WTC11 (cell line): ENCODE measurements around the gene CBFA2T2. TPM values are rescaled to one million over a fixed set of nuclear protein-coding genes. Genes with fewer than 3 reads are reported as not detected.
A peak's percentile ranks its signal among the peaks of the same experiment; 100 is the strongest.

Experiments
- ATAC-seq: fragments of 200-7000 bp; cut with Tn5 transposase; 2 replicates; pipeline ENCODE4 v1.10.0; 2021; ENCODE audit warnings: mild to moderate bottlenecking, moderate library complexity
- CTCF ChIA-PET: fragments of 300-600 bp; sonication (Branson Sonifier 250); formaldehyde crosslinking; loops from one replicate; lab custom pipeline; 2021; ENCODE audit warnings: antibody characterized with exemption; lab: Charles Lee
- POLR2A ChIA-PET: fragments of 350-600 bp; sonication (Branson Sonifier 250); formaldehyde crosslinking; loops from one replicate; lab custom pipeline; 2021; ENCODE audit warnings: antibody characterized with exemption; lab: Charles Lee
- DNase-seq: peaks from one replicate; pipeline ENCODE4 v3.0.0; 2021; ENCODE audit warnings: low spot score
- H3K27ac Mint-ChIP-seq: 2 replicates; pipeline ENCODE4 v1.8.0; 2021; ENCODE audit warnings: mixed read lengths
- H3K27me3 Mint-ChIP-seq: 2 replicates; pipeline ENCODE4 v1.8.0; 2021; ENCODE audit warnings: low read depth, mild to moderate bottlenecking, moderate library complexity, mixed read lengths
- H3K36me3 Mint-ChIP-seq: 2 replicates; pipeline ENCODE4 v1.8.0; 2021; ENCODE audit warnings: mixed read lengths
- H3K4me1 Mint-ChIP-seq: 2 replicates; pipeline ENCODE4 v1.8.0; 2022; ENCODE audit warnings: mixed read lengths
- H3K4me3 Mint-ChIP-seq: 2 replicates; pipeline ENCODE4 v1.8.0; 2021; ENCODE audit warnings: mild to moderate bottlenecking, moderate library complexity, mixed read lengths
- H3K9me3 Mint-ChIP-seq: 2 replicates; pipeline ENCODE4 v1.8.0; 2021; ENCODE audit warnings: mixed read lengths
- ELF4 ChIP-seq: sonication (generic); formaldehyde crosslinking; IDR thresholded peaks from 2 replicates; pipeline ENCODE4 v1.8.1; 2022; ENCODE audit warnings: low read depth, mild to moderate bottlenecking, moderate library complexity, missing genetic modification reagents
- GRHL2 ChIP-seq: fragments of 250-450 bp; sonication (Bioruptor Pico); IDR thresholded peaks from 2 replicates; pipeline ENCODE4 v1.8.0; 2022; ENCODE audit warnings: mild to moderate bottlenecking, moderate library complexity; ENCODE audit not compliant: insufficient replicate concordance, severe bottlenecking
- GTF2I ChIP-seq: fragments of 250-450 bp; sonication (Bioruptor Pico); conservative IDR thresholded peaks from 2 replicates; pipeline ENCODE4 v1.4.0; 2021; ENCODE audit warnings: mild to moderate bottlenecking
- NFYB ChIP-seq: sonication (generic); formaldehyde crosslinking; conservative IDR thresholded peaks from 2 replicates; pipeline ENCODE4 v1.8.0; 2022; ENCODE audit warnings: low read depth, missing genetic modification reagents
- NR2C2 ChIP-seq: sonication (generic); formaldehyde crosslinking; IDR thresholded peaks from 2 replicates; pipeline ENCODE4 v1.8.0; 2022; ENCODE audit warnings: mild to moderate bottlenecking, missing genetic modification reagents
- OVOL2 ChIP-seq: fragments of 250-450 bp; sonication (Bioruptor Pico); IDR thresholded peaks from 2 replicates; pipeline ENCODE4 v1.9.0; 2021; ENCODE audit warnings: mild to moderate bottlenecking, borderline replicate concordance
- RORB ChIP-seq: fragments of 250-450 bp; sonication (Bioruptor Pico); IDR thresholded peaks from 2 replicates; pipeline ENCODE4 v1.9.0; 2021; ENCODE audit warnings: mild to moderate bottlenecking
- ZBTB21 ChIP-seq: sonication (generic); formaldehyde crosslinking; IDR thresholded peaks from 2 replicates; pipeline ENCODE4 v1.8.1; 2023; ENCODE audit warnings: mild to moderate bottlenecking, missing genetic modification reagents, borderline replicate concordance
- total RNA-seq: library from RNA; stranded (reverse); gene quantifications from 3 replicates; pipeline ENCODE4 v1.2.3, GENCODE V29; 2021
- TF ChIP-seq, protein P1 (sequence below): fragments of 200-600 bp; IDR thresholded peaks from 2 replicates; pipeline ENCODE4 v1.8.0; 2022; ENCODE audit warnings: antibody characterized with exemption
- TF ChIP-seq, protein P2 (sequence below): sonication (generic); formaldehyde crosslinking; IDR thresholded peaks from 2 replicates; pipeline ENCODE4 v1.8.0; 2023; ENCODE audit warnings: mild to moderate bottlenecking, missing genetic modification reagents
- TF ChIP-seq, protein P3 (sequence below): sonication (generic); formaldehyde crosslinking; conservative IDR thresholded peaks from 2 replicates; pipeline ENCODE4 v1.8.1; 2023; ENCODE audit warnings: mild to moderate bottlenecking, low read depth, missing genetic modification reagents, moderate library complexity

Gene CBFA2T2
- total RNA-seq, 1 experiment from 2014 or later = 22.1 TPM

DNA sequence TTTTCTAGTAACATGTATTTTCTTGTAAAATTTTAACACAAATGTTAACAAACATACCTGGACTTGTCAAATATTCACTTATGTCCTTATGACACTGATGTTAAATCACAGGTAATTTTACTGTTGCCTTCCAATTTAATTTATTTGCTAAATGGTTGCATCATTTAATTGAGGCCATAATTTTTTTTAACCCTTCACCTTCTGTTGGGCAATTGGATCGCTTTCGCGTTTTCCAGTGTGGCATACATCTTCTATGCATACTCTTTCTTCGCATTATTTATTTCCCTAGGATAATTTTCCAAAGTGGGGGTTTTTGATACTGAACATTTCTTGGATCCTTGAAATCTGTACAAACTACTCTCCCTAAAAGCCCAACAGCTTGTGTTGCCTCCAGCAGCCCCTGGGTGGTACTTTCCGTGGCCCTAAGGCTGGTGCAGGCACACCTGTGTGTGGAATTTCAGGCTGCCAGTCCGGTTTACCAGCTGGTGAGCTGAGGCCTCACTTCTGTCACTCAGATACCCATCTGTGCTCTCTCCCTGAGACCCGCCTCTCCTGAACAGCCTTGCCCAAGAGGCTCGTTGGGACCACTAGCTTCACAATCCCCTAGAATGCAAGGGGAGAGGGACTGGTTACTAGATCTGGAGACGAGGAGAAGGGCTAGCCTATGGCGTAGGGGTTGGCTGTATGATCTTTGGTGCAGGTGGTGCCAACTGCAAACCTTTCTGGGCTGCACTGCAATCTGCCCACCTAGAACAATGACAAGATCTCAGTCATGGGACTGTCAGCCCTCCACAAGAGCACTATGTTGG is 161.1 kb downstream of the CBFA2T2 start:
- ChIA-PET CTCF (interaction anchor here (0.7 to 6.9 kb wide), 4 partner anchors 15 to 194 kb away, joined by 3 to 134 read pairs (median 24); partner anchors contain the start of genes ACTL10 and C20orf144), POLR2A (no interaction called here)
- TF ChIP-seq ZBTB21 = no peak
- TF ChIP-seq GTF2I (CRISPR knock-in tag) = no peak
- no peak for TF ChIP-seq NR2C2 (CRISPR knock-in tag)
- 0 out of 2 replicates have a peak, but pooled peaks have one; percentile 3 for TF ChIP-seq RORB (CRISPR knock-in tag)
- no peak for TF ChIP-seq NFYB
- no peak for TF ChIP-seq OVOL2 (CRISPR knock-in tag)
- no peak for TF ChIP-seq ELF4 (CRISPR knock-in tag)
- TF ChIP-seq, protein P1, sequence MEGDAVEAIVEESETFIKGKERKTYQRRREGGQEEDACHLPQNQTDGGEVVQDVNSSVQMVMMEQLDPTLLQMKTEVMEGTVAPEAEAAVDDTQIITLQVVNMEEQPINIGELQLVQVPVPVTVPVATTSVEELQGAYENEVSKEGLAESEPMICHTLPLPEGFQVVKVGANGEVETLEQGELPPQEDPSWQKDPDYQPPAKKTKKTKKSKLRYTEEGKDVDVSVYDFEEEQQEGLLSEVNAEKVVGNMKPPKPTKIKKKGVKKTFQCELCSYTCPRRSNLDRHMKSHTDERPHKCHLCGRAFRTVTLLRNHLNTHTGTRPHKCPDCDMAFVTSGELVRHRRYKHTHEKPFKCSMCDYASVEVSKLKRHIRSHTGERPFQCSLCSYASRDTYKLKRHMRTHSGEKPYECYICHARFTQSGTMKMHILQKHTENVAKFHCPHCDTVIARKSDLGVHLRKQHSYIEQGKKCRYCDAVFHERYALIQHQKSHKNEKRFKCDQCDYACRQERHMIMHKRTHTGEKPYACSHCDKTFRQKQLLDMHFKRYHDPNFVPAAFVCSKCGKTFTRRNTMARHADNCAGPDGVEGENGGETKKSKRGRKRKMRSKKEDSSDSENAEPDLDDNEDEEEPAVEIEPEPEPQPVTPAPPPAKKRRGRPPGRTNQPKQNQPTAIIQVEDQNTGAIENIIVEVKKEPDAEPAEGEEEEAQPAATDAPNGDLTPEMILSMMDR = no peak
- TF ChIP-seq GRHL2 (CRISPR knock-in tag) = no peak
- Mint-ChIP-seq H3K27me3 (no peaks in the 10 kb centered on the region), H3K36me3 (no peaks in the 10 kb centered on the region), H3K9me3 (no peaks in the 10 kb centered on the region), H3K27ac (peak overlapping the region; percentile 38; the same call in 1 of the 2 replicates), H3K4me1 (peaks cover 33% of the 10 kb centered on the region), H3K4me3 (no peak overlapping the region)
- no peak for DNase-seq
- no peak for ATAC-seq

DNA sequence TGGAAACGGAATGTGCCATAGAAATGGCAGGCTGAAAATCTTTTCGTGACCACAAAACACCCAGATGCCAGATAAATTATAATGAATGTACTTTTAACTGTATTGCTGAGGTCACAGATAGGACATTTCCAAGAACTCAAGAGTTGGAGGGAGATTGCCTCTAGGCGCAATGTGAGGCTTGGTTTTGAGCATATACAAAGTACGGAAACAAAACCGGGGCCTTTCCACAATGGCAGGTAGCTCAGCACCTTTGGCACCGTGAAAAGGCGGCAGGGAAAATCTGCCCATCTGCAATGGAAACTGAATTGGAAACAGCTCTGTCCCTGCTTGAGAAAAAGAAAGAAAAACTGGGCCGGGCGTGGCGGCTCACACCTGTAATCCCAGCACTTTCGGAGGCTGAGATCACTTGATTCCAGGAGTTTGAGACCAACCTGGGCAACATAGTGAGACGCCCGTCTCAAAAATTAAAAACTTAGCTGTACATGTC is 161.7 kb downstream of the CBFA2T2 start:
- ChIA-PET POLR2A (interaction anchor here (0.7 kb wide), 1 partner anchor 15 kb away, joined by 3 read pairs; the partner anchor contains the start of gene ACTL10), CTCF (interaction anchor here (2.4 to 6.9 kb wide), 5 partner anchors 14 to 207 kb away, joined by 9 to 134 read pairs (median 27); partner anchors contain the start of genes ACTL10, C20orf144 and SNTA1)
- Mint-ChIP-seq H3K4me1 (peaks cover 33% of the 10 kb centered on the region), H3K27ac (peak overlapping the region; percentile 38; the same call in 1 of the 2 replicates), H3K36me3 (no peaks in the 10 kb centered on the region), H3K27me3 (no peaks in the 10 kb centered on the region), H3K4me3 (no peak overlapping the region), H3K9me3 (no peaks in the 10 kb centered on the region)
- TF ChIP-seq, protein P2, sequence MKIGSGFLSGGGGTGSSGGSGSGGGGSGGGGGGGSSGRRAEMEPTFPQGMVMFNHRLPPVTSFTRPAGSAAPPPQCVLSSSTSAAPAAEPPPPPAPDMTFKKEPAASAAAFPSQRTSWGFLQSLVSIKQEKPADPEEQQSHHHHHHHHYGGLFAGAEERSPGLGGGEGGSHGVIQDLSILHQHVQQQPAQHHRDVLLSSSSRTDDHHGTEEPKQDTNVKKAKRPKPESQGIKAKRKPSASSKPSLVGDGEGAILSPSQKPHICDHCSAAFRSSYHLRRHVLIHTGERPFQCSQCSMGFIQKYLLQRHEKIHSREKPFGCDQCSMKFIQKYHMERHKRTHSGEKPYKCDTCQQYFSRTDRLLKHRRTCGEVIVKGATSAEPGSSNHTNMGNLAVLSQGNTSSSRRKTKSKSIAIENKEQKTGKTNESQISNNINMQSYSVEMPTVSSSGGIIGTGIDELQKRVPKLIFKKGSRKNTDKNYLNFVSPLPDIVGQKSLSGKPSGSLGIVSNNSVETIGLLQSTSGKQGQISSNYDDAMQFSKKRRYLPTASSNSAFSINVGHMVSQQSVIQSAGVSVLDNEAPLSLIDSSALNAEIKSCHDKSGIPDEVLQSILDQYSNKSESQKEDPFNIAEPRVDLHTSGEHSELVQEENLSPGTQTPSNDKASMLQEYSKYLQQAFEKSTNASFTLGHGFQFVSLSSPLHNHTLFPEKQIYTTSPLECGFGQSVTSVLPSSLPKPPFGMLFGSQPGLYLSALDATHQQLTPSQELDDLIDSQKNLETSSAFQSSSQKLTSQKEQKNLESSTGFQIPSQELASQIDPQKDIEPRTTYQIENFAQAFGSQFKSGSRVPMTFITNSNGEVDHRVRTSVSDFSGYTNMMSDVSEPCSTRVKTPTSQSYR (CRISPR knock-in tag) = no peak
- TF ChIP-seq, protein P3, sequence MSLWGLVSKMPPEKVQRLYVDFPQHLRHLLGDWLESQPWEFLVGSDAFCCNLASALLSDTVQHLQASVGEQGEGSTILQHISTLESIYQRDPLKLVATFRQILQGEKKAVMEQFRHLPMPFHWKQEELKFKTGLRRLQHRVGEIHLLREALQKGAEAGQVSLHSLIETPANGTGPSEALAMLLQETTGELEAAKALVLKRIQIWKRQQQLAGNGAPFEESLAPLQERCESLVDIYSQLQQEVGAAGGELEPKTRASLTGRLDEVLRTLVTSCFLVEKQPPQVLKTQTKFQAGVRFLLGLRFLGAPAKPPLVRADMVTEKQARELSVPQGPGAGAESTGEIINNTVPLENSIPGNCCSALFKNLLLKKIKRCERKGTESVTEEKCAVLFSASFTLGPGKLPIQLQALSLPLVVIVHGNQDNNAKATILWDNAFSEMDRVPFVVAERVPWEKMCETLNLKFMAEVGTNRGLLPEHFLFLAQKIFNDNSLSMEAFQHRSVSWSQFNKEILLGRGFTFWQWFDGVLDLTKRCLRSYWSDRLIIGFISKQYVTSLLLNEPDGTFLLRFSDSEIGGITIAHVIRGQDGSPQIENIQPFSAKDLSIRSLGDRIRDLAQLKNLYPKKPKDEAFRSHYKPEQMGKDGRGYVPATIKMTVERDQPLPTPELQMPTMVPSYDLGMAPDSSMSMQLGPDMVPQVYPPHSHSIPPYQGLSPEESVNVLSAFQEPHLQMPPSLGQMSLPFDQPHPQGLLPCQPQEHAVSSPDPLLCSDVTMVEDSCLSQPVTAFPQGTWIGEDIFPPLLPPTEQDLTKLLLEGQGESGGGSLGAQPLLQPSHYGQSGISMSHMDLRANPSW (CRISPR knock-in tag) = no peak
- no peak for ATAC-seq
- no peak for DNase-seq
